Heart left ventricle (tissue), 16 donors: ENCODE data around the gene FBXL14. TPM values are rescaled to one million over a fixed set of nuclear protein-coding genes. Genes with fewer than 3 reads are reported as not detected.
A peak's percentile ranks its signal among the peaks of the same experiment; 100 is the strongest.

Experiments
- ATAC-seq, 4 donors: fragments of 200-7000 bp; cut with Tn5 transposase; one replicate each; pipeline ENCODE4 v1.9.1; 2020 to 2022; ENCODE audit warnings: moderate library complexity in 4 of 4, mild to moderate bottlenecking in 3 of 4, moderate number of reproducible peaks in 1 of 4
- DNase-seq, 5 donors: peaks; one replicate each; pipeline ENCODE4 v3.0.0-alpha.2; 2020
- H3K27ac ChIP-seq, 12 donors: fragments of 200-600 bp; sonication (generic) in 4 of 12; one replicate each; pipeline versions ENCODE4 v1.5.0 to v1.8.0; 2016 to 2022; ENCODE audit warnings: mild to moderate bottlenecking in 2 of 12
- H3K27me3 ChIP-seq, 9 donors: fragments of 200-600 bp; sonication (generic) in 2 of 9; one replicate each; pipeline versions ENCODE4 v1.5.1 to v1.8.0; 2016 to 2022; ENCODE audit warnings: mild to moderate bottlenecking in 3 of 9
- H3K36me3 ChIP-seq, 9 donors: fragments of 200-600 bp; sonication (generic) in 2 of 9; one replicate each; pipeline versions ENCODE4 v1.5.0 to v1.8.0; 2018 to 2022; ENCODE audit warnings: mild to moderate bottlenecking in 2 of 9
- H3K4me1 ChIP-seq, 12 donors: fragments of 200-600 bp; sonication (generic) in 4 of 12; one replicate each; pipeline versions ENCODE4 v1.5.0 to v1.8.0; 2016 to 2022; ENCODE audit warnings: mild to moderate bottlenecking in 3 of 12
- H3K4me3 ChIP-seq, 12 donors: fragments of 200-600 bp; sonication (generic) in 4 of 12; one replicate each; pipeline versions ENCODE4 v1.5.0 to v1.8.0; 2017 to 2022; ENCODE audit warnings: mild to moderate bottlenecking in 9 of 12, moderate library complexity in 4 of 12
- H3K9me3 ChIP-seq, 12 donors: fragments of 200-600 bp; sonication (generic) in 4 of 12; one replicate each; pipeline versions ENCODE4 v1.5.0 to v1.8.0; 2016 to 2022; ENCODE audit warnings: mild to moderate bottlenecking in 1 of 12
- CTCF ChIP-seq, 12 donors: fragments of 200-600 bp; sonication (generic) in 4 of 12; IDR thresholded peaks; one replicate each; pipeline versions ENCODE4 v1.5.0 to v1.8.0; 2018 to 2022; ENCODE audit warnings: antibody characterized with exemption in 12 of 12, mild to moderate bottlenecking in 5 of 12
- POLR2A ChIP-seq, 2 donors: fragments of 450-650 bp; IDR thresholded peaks; one replicate each; pipeline ENCODE4 v1.6.1; 2017; ENCODE audit warnings: antibody characterized with exemption in 2 of 2, mild to moderate bottlenecking in 2 of 2, moderate library complexity in 2 of 2
- WGBS, 4 donors: extraction: QIAGEN DNeasy Blood & Tissue Kit in 2 of 4; methylation state at CpG; one replicate each; pipeline versions ENCODE4 v1.1.5 to v1.1.7; 2013 to 2018; 5-methylcytosine and 5-hydroxymethylcytosine counted together
- intact Hi-C, 10 donors: fragments of 100-400 bp; cut with DNase I; formaldehyde crosslinking; loops; one replicate each; pipeline versions ENCODE4 v1.11.1 to v1.14.2; 2022
- polyA plus RNA-seq, 2 donors: library from polyadenylated mRNA; stranded (reverse); fragments of 200-250 nt; gene quantifications; one replicate each; pipeline ENCODE4 v1.2.3, GENCODE V29; 2013
- total RNA-seq, 9 donors: library from RNA; depleted of rRNA in 2 of 9; stranded (reverse); fragments of >200 nt in 2 of 9; fragmentation: NEBNext Ultra II Directional in 3 of 9; extraction: Animal tissue kit (Norgen Biotek cat#: 25700) in 3 of 9; gene quantifications; one replicate each; pipeline versions ENCODE4 v1.1.0 to v1.2.4, GENCODE V29; 2016 to 2023
- donor health status: ischemic (EF 13 %, LVEDD 7.1; RV severe dilation, severe dysfunction).
- donor health status: healthy with polysubstance abuse.
- donor health status: DM: no; HTN: yes; CAD: no.
- donor health status: DM: no; HTN: no; CAD: no.
- donor health status: ischemic (EF 25% LVEDD 6.9; RV normal size, moderate dysfunction).
- donor health status: ischemic (EF 25% LVEDD 5.7; RV mildly dilated, moderate dysfunction).
- donor health status: healthy.
- donor health status: DM: yes; HTN: yes; CAD: no.
- donor health status: ischemic (EF 35%, LVEDD 5.7; RV mildly dilated, moderate dysfunction).
- donor health status: nonischemic (EF 11% LVEDD 7.7; RV severe dilation, severe dysfunction).
- donor health status: DM: yes; HTN: yes; CAD: no.
- donor health status: PGD.
- donor health status: ischemic (EF 29% LVEDD 5.4; RV normal size, mild dysfunction).
- donor health status: nonischemic (EF 23%, LVEDD 6.1; RV moderate dilation, normal function).

The FBXL14 gene
- total and polyA plus RNA-seq, 11 donors, result 1.7 to 10.1 (median 8.4) TPM

GRCh38 chr12:1642513-1642912, 48.1 kb upstream of the FBXL14 start:
- no peaks in the 10 kb centered on the region for H3K9me3 ChIP-seq
- DNase-seq, result no peak
- no peak for ATAC-seq
- no peak overlapping the region for H3K27ac ChIP-seq
- peaks cover 0 to 11% (median 0%) of the 10 kb centered on the region in 9 donors for H3K36me3 ChIP-seq
- intact Hi-C loops, result no loop called here
- no peaks in the 10 kb centered on the region for H3K27me3 ChIP-seq
- peaks cover 0 to 22% (median 12%) of the 10 kb centered on the region in 12 donors for H3K4me1 ChIP-seq
- no peak overlapping the region for H3K4me3 ChIP-seq
- WGBS, 4 donors, result 77 to 84% (median 81%) methylated on average over 7 of the region's 7 CpGs
- TF ChIP-seq CTCF (IDR thresholded peaks at IDR 0.05), result no peak
- no peak for TF ChIP-seq POLR2A (IDR thresholded peaks at IDR 0.05)

- DNase-seq (peak in 1 of 5 donors; percentile 61), ATAC-seq (no peak)
- Histone ChIP-seq H3K4me1 (peaks cover 0 to 25% (median 12%) of the 10 kb centered on the region in 12 donors), H3K27ac (no peak overlapping the region), H3K4me3 (no peak overlapping the region), H3K27me3 (no peaks in the 10 kb centered on the region), H3K36me3 (no peaks in the 10 kb centered on the region), H3K9me3 (no peaks in the 10 kb centered on the region)
- TF ChIP-seq POLR2A (IDR thresholded peaks at IDR 0.05) (no peak), CTCF (IDR thresholded peaks at IDR 0.05) (no peak)
- intact Hi-C loops, result no loop called here
- 77 to 80% (median 78%) methylated on average over 17 to 18 of the region's 18 CpGs for WGBS, 4 donors
These were observed 46.2 kb upstream of the FBXL14 start for GRCh38 chr12:1640328-1641234.

GRCh38 chr12:1639538-1639937, 45.2 kb upstream of the FBXL14 start:
- H3K4me1 ChIP-seq, result peaks cover 0 to 25% (median 11%) of the 10 kb centered on the region in 12 donors
- no peak overlapping the region for H3K4me3 ChIP-seq
- intact Hi-C loops, result no loop called here
- DNase-seq, result peak in 1 of 5 donors; percentile 58
- H3K9me3 ChIP-seq, result no peaks in the 10 kb centered on the region
- no peak for ATAC-seq
- no peaks in the 10 kb centered on the region for H3K27me3 ChIP-seq
- no peak for TF ChIP-seq CTCF (IDR thresholded peaks at IDR 0.05)
- TF ChIP-seq POLR2A (IDR thresholded peaks at IDR 0.05), result no peak
- WGBS, 4 donors, result 81 to 86% (median 84%) methylated on average over 38 to 40 of the region's 40 CpGs
- no peaks in the 10 kb centered on the region for H3K36me3 ChIP-seq
- H3K27ac ChIP-seq, result no peak overlapping the region

- intact Hi-C loops, result no loop called here
- H3K4me1 ChIP-seq, result peaks cover 0 to 20% (median 3%) of the 10 kb centered on the region in 12 donors
- TF ChIP-seq POLR2A (IDR thresholded peaks at IDR 0.05), result no peak
- no peak for TF ChIP-seq CTCF (IDR thresholded peaks at IDR 0.05)
These were observed 43.8 kb upstream of the FBXL14 start for GRCh38 chr12:1638203-1638602.

More at GRCh38 chr12:1638203-1638602, 43.8 kb upstream of the FBXL14 start:
- no peaks in the 10 kb centered on the region for H3K9me3 ChIP-seq
- H3K36me3 ChIP-seq, result no peaks in the 10 kb centered on the region
- no peaks in the 10 kb centered on the region for H3K27me3 ChIP-seq
- WGBS, 4 donors, result 78 to 91% (median 84%) methylated on average over 5 of the region's 5 CpGs
- peak in 1 of 4 donors; percentile 20 for ATAC-seq
- H3K4me3 ChIP-seq, result no peak overlapping the region
- no peak overlapping the region for H3K27ac ChIP-seq
- no peak for DNase-seq
